HG02588 (cell line): ENCODE measurements around the gene STOML3.
"Not testable (repeated sequence)": the region's sequence is repeated elsewhere in the genome, so short reads cannot be mapped to it uniquely, and the experiment has no call there.

ENCODE experiments used
- ATAC-seq: cut with Tn5 transposase; IDR thresholded peaks from one replicate; pipeline ENCODE4 v1.9.1; 2021; ENCODE audit warnings: mild to moderate bottlenecking, moderate library complexity; ENCODE audit not compliant: unreplicated experiment

The STOML3 gene, protein sequence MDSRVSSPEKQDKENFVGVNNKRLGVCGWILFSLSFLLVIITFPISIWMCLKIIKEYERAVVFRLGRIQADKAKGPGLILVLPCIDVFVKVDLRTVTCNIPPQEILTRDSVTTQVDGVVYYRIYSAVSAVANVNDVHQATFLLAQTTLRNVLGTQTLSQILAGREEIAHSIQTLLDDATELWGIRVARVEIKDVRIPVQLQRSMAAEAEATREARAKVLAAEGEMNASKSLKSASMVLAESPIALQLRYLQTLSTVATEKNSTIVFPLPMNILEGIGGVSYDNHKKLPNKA

DNA sequence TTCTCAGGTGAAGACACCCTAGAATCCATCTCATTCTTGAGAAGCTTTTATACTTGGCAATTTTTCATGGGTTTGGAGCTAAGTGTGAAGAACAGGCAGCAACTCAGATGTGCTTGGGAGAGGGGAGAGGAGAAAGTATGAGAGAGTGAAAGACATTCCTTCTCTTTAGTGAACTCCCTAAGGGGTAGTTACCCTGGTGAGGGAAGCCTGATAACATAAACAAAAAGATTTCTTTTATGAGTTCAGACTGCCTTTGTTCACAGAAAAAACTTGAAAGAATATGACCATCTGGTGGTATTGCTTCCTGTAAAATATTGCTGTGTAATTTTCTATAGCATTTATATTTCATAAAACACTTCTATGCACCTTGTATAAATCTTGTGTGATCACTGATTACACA is at the start of gene STOML3:
STOML3 (minus strand) TSS at position 139 of the 400 bp plus-strand sequence; CDS start at position 29, 110 bp downstream.
- ATAC-seq = no peak

DNA sequence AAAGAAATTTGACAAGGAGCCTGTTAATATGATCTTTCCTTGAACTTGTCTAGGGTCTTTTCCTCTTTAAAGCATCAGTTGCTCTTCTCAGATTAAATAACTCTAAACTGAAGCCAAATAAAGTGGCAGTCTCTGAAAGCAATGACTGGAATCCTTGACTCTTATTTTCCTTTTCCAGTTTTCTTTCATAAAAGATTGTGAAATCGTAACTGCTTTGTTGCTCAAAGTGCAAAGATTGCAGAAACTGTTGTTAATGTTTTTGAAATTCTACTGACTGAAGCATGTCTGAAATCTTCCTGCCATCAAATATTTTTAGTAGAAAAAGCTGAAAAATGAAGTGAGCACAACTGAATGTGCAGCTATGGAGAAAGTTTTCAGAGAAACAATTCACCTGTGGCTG is 49.6 kb upstream of the STOML3 start:
- no peak for ATAC-seq

DNA sequence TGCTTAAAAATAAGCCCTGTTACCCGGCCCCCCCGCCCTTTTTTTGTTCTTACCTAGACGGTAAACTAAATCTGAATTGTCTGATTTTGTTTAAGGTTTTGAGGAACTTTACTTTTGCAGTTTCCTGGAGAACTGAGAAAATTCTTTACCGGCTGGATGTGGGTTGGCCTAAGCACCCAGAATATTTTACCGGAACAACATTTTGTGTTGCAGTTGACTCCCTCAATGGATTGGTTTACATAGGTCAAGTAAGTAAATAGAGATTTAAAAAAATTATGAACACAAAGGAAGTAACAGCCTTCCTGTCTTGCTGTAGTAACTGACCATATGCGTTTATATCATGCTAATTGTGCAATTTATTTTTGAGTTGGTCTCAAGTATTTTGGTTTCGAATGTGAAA is 48.4 kb upstream of the STOML3 start:
- ATAC-seq = no peak

DNA sequence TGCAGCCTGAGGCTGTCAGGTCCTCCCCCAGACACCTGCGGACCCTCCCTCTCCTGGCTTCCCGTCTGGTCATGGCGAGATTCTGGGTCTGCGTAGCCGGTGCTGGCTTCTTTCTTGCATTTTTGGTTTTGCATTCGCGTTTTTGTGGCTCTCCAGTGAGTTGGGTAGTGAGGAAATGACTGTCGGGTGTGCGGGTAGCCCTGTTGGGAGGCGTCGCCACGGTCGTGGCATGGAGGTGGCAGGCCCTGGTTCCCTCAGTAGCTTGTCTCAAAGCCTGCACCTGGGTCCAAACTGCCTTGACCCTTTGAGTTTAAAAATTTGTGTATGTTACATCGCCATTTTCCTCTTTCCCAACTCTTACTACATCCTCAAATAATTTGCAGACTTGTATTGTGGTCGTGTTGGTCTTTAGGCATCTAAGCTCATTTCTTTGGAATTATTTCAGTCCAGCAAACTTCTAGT is 48.0 kb upstream of the STOML3 start:
- peak; percentile 37 for ATAC-seq

DNA sequence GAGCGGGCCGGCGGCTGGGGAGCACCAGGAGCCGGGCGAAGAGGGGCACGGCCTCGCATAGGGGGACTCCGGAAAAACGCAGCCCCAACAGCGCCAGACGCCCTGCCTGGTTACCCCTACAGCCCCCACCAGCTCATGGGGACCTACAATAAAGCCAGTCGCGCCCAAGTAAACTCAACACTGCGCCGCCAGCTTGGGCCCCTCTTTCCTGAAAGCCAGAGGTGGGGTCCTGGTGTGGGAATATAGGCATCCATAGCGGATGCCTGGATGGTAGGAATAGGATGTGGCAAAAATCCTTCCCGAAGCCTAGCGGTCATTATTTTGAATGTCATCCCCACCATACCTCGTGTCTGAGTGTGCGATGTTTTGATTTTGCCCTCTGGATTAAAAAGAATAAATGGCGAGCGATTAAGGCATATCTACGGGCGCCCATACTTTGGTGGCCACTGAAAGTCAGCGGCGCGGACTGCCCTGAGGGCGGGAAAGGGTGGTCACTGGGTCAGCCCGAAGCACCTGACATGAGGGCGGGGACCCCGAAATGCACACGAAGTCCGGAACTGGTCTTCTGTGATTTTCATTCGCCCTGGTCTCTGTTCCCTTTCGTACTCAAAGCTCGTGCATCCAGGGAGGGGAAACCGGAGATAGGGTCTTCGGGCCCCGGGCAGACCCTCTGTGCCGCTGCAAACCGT is 47.4 kb upstream of the STOML3 start, which contains the start of the genes NHLRC3 and PROSER1:
NHLRC3 (plus strand) TSS at position 577 of the 689 bp plus-strand sequence. CDS start 184 bp downstream, outside the sequence.
PROSER1 (minus strand) TSS at position 210 of the 689 bp plus-strand sequence. CDS start 847 bp downstream, outside the sequence.
- peak; percentile 74 for ATAC-seq

DNA sequence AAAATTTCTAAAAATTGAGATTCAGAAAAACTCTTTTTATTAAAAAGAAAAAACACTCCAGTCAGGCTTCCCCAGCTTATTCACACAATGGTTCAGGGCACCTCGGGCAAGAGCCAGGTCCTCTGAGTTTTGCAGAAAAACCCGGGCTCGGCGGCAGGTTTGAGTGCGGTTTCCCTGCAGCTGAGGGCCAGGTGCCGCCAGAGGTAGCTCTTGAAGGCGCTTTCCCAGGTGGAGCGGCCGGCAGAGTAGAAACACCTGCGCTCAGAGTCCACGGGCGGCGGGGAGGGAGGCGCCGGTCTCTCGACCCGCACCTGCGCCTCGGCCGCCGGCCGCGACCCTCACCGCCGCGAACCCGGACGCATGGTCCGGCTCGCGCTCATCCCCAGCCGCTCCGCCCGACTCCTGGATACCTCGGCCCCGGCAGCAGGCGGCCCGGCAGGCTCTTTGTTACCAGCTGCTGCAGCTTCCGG is 46.8 kb upstream of the STOML3 start:
- peak; percentile 22 for ATAC-seq

DNA sequence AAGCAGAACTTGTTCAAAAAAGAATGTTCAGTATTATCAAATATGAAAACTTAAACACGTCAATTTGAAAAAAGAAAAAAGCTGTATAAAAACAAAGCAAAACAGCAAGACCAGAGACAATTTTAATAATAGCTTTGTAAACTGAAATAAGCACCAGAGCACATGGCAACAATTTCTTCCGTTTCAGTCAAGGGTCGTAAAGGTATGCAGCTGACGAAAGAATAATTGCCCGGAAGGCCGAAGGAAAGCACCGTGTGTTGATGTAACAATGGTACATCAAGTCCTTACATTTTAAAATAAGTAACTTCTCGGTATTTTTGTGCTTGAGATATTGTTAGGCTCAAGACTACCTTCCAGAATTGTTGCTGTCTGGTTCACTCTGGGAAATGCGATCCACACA is 45.6 kb upstream of the STOML3 start:
- ATAC-seq = no peak

DNA sequence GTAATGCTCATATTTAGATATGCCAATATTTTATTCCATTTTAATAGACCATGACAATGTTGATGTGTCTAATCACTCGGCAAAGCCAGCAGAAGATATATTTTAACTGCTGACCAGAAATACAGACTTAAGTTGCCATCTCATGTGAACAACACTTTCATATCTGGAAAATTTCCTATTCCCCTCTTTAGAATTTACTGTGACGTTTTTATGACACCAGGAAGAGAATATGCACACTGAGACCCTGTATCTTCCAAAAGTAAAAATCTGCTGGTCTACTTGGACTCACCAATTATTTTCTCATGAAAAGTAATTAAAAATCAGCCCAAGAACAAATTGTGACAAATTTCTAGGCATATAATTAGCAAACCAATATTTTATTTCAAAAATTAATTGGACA is 45.2 kb upstream of the STOML3 start:
- ATAC-seq = no peak

DNA sequence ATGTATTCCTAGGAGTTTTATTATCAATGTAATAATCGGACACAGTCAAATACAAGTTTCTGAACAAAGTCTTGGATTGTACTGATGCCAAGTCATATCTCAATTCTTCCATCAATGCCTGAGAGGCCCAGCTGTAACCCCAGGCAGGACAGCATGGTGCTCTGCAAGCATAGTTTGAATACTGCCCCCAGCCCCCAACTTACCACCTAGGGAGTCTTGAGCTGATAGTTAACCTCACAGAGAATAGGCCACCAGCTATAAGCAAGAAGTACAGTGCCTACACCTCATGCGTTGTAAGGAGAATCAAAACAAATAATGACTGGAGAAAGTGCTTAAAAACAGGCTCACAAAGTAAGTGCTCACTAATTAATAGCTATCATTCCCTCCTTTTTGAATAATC is 44.6 kb upstream of the STOML3 start:
- ATAC-seq = no peak

DNA sequence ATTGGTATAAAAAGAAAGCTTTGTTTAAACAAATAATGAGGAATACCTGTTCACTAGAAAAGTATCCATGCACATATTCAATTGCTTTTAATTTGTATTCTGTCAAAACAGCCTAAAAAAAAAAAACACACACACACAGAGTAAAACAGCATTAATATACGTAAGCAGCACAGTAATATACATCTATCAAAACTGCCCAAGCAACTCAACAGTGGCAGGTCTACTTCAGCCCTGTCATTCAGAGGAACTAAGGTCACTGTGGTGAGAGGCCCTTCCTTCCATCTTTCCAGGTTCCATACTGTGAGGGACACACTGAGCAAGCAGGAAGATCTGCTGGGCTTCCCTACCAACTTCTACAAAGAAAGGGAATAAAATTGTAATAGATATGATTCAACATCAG is 43.5 kb upstream of the STOML3 start:
- no peak for ATAC-seq

DNA sequence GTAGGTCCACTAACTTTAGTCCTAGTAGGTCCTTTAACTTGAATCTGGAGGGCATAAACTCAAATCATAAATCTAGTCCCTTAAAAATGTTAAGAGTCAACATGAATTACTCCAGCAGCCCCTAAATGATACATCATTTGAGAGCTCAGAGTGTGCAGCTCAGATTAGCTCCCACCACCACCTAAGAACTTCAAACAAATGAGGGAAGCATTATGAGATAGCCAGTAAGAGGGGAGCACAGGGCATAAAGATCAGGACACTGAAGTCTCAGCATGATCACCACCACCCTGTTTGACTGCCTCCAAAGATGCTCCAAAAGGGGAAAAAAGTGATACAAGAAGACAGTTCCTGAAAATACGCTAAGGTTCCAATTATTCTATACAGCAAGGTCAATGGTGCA is 41.5 kb upstream of the STOML3 start:
- ATAC-seq = no peak

DNA sequence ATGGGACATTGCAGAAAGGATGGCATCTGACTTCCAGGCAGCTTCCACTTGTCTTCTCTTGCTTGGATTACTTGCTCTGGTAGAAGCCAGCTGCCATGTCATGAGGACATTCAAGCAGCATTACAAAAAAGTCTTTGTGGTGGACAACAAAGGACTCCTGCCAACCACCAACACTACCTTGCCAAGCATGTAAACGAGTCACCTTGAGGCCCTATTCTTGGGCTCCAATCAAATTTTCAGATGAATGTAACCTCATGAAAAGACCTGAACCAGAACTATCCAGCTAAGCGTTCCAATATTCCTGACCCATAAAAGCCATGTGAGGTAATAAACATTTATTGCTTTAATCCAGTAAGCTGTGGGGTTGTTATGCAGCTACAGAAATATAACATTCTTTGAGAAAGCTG is 34.8 kb upstream of the STOML3 start:
- ATAC-seq = no peak

DNA sequence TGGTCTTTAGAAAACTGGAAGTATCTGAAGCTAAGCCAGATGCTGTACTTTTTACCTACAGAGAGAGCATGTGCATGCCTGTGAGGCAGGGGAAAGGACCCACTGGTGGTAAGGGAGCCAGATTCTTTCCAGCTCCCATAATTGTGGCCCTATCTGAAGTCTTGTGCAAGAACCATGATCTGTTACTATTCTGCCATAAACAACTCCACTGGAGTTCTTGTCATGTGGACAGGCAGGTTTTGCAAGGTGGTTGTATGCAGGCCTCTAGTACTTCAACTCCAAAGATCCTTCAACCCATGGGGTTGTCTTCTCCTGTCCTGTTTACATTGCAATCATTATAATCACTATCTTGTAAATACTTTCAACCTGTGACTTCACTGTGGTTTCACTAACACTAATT is 33.1 kb upstream of the STOML3 start:
- ATAC-seq = no peak

DNA sequence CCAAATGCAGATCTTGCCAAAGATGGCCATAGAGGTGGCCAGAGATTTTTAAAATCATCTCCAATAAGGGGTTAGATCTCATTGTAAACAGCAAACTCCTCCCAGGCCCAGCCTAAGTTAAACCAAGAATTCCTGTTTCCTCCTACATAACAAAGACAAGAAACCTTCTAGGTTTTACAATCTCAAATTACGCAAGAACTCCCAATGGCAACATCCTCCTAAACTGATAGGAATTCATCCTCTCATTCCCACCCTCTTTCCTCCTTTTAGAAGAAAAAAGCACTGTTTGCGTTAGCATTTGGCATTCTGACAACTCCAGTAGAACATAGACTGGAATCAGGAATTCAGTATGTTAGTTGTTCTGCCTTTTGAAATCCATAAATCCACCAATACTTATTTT is 32.7 kb upstream of the STOML3 start:
- no peak for ATAC-seq

DNA sequence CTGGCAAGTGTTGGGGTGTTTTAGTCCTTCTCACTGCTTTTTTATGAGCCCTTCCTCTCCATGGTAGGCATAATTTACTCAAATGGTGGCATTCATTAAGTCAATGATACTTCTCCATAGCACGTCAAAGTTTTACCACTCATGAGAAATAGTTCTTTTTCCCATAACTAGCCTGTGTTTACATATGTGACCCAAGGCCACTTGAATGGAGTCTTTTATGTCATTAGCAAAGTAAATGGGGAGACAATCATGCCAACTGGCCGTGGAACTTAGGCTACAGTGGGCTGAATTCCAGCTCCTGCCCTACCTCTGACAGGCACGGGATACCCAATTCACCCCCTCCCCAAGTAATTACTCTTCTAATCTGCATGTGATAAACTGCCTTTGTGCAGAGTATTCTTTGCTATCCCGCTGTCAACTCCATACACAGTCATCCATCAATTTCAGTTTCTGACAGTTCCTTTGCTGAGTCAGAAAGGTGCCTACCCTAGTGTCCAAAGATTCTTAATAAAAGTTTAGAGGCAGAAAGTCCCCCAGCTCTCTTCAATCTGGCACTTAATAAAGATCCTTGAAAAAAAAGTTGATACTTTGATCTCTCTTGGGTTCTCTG is 30.3 kb upstream of the STOML3 start:
- ATAC-seq = no peak

DNA sequence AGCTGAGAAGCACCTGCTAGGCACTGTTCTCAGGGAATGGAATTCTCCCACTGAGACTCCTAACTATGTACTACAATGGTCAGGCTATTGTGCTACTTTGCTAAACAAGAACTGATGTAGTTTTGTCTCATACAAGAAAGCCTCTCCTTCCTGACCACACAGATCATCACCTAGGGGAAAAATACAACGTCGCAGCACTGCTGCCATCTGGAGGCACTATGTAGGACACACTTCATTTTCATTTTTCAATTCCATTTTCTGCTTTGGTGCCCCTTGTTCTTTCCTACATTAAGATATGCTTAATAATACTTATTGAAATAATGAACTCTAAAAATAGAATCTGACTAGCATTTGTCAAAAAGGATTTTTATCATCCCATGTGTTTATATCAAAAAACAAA is 26.2 kb upstream of the STOML3 start:
- peak; percentile 78 for ATAC-seq

DNA sequence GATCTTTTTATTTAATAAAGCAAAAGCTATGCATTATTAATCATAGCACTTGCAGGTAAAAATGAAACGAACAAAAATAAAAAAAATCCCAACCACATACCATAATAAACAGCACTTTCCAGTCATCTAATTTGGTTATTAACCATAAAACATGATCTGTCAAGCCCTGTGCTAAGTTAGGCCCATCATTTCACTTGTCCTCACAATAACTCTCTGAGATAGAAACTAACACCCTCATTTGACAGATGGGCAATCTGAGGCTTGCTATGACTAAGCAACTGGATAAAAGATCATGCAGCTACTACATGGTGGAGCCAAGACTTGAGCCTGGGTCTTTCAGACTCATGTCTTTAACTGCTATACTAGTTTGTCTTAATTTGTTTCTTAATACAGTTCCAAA is 25.5 kb upstream of the STOML3 start:
- peak; percentile 86 for ATAC-seq

DNA sequence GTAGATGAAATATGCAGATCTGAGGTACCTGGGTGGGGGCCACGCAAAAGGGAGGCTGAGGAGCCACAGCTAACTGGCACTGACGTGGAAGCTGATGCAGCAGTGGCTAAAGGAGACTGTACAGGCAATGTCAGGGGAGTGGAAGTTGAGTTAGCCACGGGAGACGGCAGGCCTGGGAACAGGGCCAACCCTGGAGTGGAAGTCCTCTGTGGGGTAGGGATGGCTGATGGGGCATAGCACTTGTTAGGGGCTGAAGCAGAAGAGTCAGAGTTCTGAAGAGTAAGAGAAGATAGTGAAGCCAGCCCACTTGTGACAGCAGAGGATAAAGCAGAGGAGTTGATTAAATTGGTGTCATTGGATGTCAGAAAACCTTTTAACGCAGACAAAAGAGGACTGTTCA is 22.8 kb upstream of the STOML3 start:
- ATAC-seq = no peak

DNA sequence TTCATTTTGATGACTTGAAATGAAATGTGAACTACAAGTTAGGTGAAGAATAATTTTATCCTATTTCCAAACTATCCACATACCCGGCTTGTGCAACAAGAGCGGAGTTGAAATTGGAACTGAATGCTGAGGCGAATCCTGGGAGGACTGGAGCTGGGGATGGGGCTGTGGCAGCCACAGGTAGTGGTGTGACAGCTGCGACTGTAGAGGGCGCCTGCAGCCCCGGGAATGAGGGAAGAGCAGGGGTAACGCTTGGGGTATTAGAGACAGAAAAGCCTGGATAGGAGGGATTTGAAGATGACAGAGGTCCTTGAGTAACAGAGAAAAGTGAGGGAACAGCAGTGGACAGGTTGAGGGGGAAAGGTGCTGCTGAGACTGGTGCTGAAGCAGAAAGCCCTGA is 22.0 kb upstream of the STOML3 start:
- ATAC-seq = no peak

DNA sequence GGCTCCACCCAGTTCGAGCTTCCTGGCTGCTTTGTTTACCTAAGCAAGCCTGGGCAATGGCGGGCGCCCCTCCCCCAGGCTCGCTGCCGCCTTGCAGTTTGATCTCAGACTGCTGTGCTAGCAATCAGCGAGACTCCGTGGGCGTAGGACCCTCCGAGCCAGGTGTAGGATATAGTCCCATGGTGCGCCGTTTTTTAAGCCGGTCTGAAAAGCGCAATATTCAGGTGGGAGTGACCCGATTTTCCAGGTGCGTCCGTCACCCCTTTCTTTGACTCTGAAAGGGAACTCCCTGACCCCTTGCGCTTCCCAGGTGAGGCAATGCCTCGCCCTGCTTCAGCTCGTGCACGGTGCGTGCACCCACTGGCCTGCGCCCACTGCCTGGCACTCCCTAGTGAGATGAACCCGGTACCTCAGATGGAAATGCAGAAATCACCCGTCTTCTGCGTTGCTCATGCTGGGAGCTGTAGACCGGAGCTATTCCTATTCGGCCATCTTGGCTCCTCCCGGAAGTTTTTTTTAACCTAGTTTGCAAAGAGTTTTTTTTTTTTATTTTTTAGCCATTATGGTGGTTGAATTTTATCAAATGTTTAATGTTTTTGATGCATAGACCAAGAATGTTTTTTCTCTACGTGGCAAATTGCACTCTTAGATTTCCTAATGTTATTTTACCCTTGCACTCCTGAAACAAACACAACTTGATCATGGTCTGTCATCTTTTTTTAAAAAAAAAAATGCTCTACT is 15.9 kb upstream of the STOML3 start:
- ATAC-seq = not testable (repeated sequence)

DNA sequence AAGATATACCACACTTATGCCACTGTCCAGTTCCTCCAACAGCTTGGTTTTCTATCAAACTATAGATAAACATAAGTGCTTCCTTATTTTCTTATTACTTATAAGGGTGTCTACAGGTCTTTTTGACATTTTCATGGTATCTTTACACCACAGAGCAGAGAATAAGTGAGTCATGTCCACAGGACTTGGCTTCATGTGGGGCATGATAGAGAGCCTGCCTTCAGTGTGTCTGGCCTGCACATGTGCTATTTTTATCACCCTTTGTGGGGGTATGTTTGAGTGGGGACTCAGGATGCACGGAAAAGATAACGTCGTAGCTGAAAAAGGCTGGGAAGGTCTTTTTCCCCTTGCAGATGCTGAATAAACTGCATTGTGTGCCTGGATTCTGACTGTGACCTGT is 8.1 kb upstream of the STOML3 start:
- ATAC-seq = no peak
